Keratinocyte (primary cell): ENCODE data around the gene CGNL1. TPM values are rescaled to one million over a fixed set of nuclear protein-coding genes. Genes with fewer than 3 reads are reported as not detected.

ENCODE experiments used
- DNase-seq: peaks from one replicate; pipeline ENCODE4 v3.0.0-alpha.2; 2011; ENCODE audit warnings: low read depth, missing footprints, low spot score
- FAIRE-seq: peaks from 2 replicates; lab custom pipeline; 2011; peaks lifted over from hg19 to GRCh38; lab: Jason Lieb, UNC
- H2AFZ ChIP-seq: 2 replicates; pipeline ENCODE4 v1.6.0; 2012; ENCODE audit warnings: low read length, control low read depth, inconsistent platforms; ENCODE audit not compliant: control insufficient read depth
- H3K27ac ChIP-seq: 2 replicates; pipeline ENCODE4 v1.5.1; 2011; ENCODE audit warnings: low read length; ENCODE audit not compliant: control insufficient read depth, insufficient read depth
- H3K27me3 ChIP-seq: 3 replicates; pipeline ENCODE4 v1.6.0; 2011; ENCODE audit warnings: low read length; ENCODE audit not compliant: control insufficient read depth, insufficient read depth; ENCODE audit errors: extremely low read depth
- H3K36me3 ChIP-seq, 2 experiments: 2 replicates in 1 of 2; 3 replicates in 1 of 2; pipeline ENCODE4 v1.5.1; 2011; ENCODE audit warnings: low read length in 2 of 2, mild to moderate bottlenecking in 1 of 2; ENCODE audit not compliant: control insufficient read depth in 2 of 2, insufficient read depth in 2 of 2; ENCODE audit errors: extremely low read depth in 1 of 2
- H3K4me1 ChIP-seq: 3 replicates; pipeline ENCODE4 v1.5.1; 2011; ENCODE audit warnings: low read length; ENCODE audit not compliant: control insufficient read depth, insufficient read depth; ENCODE audit errors: extremely low read depth
- H3K4me2 ChIP-seq: 3 replicates; pipeline ENCODE4 v1.6.0; 2011; ENCODE audit warnings: low read depth, low read length; ENCODE audit not compliant: control insufficient read depth, insufficient read depth; ENCODE audit errors: extremely low read depth
- H3K4me3 ChIP-seq, 3 experiments: fragments of 200-600 bp in 1 of 3; sonication (generic) in 1 of 3; 2 replicates in 2 of 3; 3 replicates in 1 of 3; pipeline ENCODE4 v1.5.1; 2011 to 2016; ENCODE audit warnings: low read length in 3 of 3, mild to moderate bottlenecking in 3 of 3, control low read depth in 2 of 3, inconsistent platforms in 1 of 3, low read depth in 1 of 3, mixed read lengths in 1 of 3, mixed run types in 1 of 3, moderate library complexity in 1 of 3; ENCODE audit not compliant: control insufficient read depth in 2 of 3, insufficient read depth in 2 of 3; ENCODE audit errors: extremely low read depth in 1 of 3
- H3K79me2 ChIP-seq: 2 replicates; pipeline ENCODE4 v1.6.0; 2012; ENCODE audit warnings: low read length; ENCODE audit not compliant: control insufficient read depth, insufficient read depth
- H3K9ac ChIP-seq: 3 replicates; pipeline ENCODE4 v1.6.0; 2011; ENCODE audit warnings: low read length; ENCODE audit not compliant: control insufficient read depth, insufficient read depth; ENCODE audit errors: extremely low read depth
- H3K9me1 ChIP-seq: 3 replicates; pipeline ENCODE4 v1.6.0; 2011; ENCODE audit warnings: low read length; ENCODE audit not compliant: control insufficient read depth, insufficient read depth; ENCODE audit errors: extremely low read depth
- H3K9me3 ChIP-seq: 2 replicates; pipeline ENCODE4 v1.5.1; 2012; ENCODE audit warnings: low read depth, low read length; ENCODE audit not compliant: control insufficient read depth
- H4K20me1 ChIP-seq: 3 replicates; pipeline ENCODE4 v1.6.0; 2011; ENCODE audit warnings: low read length; ENCODE audit not compliant: control insufficient read depth, insufficient read depth; ENCODE audit errors: extremely low read depth
- EZH2 ChIP-seq: IDR thresholded peaks from one replicate; pipeline ENCODE4 v1.6.1; 2012; ENCODE audit warnings: inconsistent platforms, mild to moderate bottlenecking, low read length, moderate library complexity
- dilution Hi-C: fragments of 300-500 bp; cut with MboI; formaldehyde crosslinking; loops from one replicate; pipeline ENCODE4 v1.7.0; 2020; ENCODE audit warnings: low sequenced_read_pairs; ENCODE audit not compliant: extremely low pct_ligation_motif_present
- polyA plus RNA-seq, 5 experiments: library from polyadenylated mRNA; depleted of rRNA in 3 of 5; stranded (reverse) in 3 of 5; stranded (forward) in 1 of 5; unstranded in 1 of 5; fragments of >200 nt; gene quantifications; 1 replicate in 1 of 5; 2 replicates in 3 of 5; 3 replicates in 1 of 5; pipeline versions ENCODE4 v1.2.1 to v1.2.3, GENCODE V29; 2011 to 2012; ENCODE audit warnings: missing spikeins in 2 of 5, low read depth in 1 of 5, low replicate concordance in 1 of 5
- TF ChIP-seq, protein P1 (sequence below), 3 experiments: IDR thresholded peaks in 1 of 3; conservative IDR thresholded peaks in 1 of 3; optimal IDR thresholded peaks in 1 of 3; 2 replicates in 2 of 3; 3 replicates in 1 of 3; pipeline versions ENCODE3 to v1.5.1; 2011; ENCODE audit warnings: low read length in 3 of 3, mild to moderate bottlenecking in 3 of 3, moderate library complexity in 2 of 3, control low read depth in 1 of 3, inconsistent platforms in 1 of 3; ENCODE audit not compliant: insufficient read depth in 2 of 3; ENCODE audit errors: extremely low read depth in 1 of 3

Gene CGNL1
- polyA plus RNA-seq, 1 donor (not counting 4 experiments of a cell fraction or from before 2014, with no cell fraction given): 0.05 TPM

DNA sequence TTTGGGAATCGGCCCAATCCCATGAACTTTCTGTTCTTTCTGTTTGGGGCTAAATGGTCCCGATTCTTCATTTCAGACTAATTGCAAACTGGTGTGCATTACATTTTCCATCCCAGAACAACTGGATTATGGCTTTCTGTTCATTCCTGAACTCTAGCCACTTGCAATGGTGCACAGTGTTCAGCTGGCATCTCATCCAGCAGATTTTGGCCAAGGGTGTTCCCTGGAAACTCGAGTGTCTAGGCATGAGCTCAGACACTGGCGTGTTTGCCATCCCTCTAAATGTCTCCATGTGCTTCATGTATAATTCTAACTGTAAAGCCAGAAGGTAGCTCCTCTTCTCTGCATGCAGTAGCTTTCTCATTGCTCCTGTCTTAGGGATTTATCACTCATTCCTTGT, 118.3 kb downstream of the CGNL1 start:
- no peak overlapping the region for H2AFZ ChIP-seq
- H3K9me3 ChIP-seq: no peaks in the 10 kb centered on the region
- TF ChIP-seq EZH2: no peak
- TF ChIP-seq, protein P1, sequence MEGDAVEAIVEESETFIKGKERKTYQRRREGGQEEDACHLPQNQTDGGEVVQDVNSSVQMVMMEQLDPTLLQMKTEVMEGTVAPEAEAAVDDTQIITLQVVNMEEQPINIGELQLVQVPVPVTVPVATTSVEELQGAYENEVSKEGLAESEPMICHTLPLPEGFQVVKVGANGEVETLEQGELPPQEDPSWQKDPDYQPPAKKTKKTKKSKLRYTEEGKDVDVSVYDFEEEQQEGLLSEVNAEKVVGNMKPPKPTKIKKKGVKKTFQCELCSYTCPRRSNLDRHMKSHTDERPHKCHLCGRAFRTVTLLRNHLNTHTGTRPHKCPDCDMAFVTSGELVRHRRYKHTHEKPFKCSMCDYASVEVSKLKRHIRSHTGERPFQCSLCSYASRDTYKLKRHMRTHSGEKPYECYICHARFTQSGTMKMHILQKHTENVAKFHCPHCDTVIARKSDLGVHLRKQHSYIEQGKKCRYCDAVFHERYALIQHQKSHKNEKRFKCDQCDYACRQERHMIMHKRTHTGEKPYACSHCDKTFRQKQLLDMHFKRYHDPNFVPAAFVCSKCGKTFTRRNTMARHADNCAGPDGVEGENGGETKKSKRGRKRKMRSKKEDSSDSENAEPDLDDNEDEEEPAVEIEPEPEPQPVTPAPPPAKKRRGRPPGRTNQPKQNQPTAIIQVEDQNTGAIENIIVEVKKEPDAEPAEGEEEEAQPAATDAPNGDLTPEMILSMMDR (optimal IDR thresholded peaks at IDR 0.05 in 1 of 3, IDR thresholded peaks at IDR 0.05 in 1 of 3, conservative IDR thresholded peaks at IDR 0.05 in 1 of 3; ENCODE audit: extremely low read depth in 1 of 3, insufficient read depth in 2 of 3, low read length in 3 of 3): no peak
- H3K4me2 ChIP-seq: no peak overlapping the region
- no peaks in the 10 kb centered on the region for H3K4me1 ChIP-seq
- DNase-seq (no peak), FAIRE-seq (no peak)
- no peak overlapping the region for H3K27ac ChIP-seq
- H3K79me2 ChIP-seq: no peaks in the 10 kb centered on the region
- dilution Hi-C loops: no loop called here
- H3K27me3 ChIP-seq: no peaks in the 10 kb centered on the region
- H3K36me3 ChIP-seq: no peaks in the 10 kb centered on the region
- H3K9me1 ChIP-seq: no peaks in the 10 kb centered on the region
- no peak overlapping the region for H3K4me3 ChIP-seq
- no peak overlapping the region for H3K9ac ChIP-seq
- H4K20me1 ChIP-seq: no peaks in the 10 kb centered on the region

DNA sequence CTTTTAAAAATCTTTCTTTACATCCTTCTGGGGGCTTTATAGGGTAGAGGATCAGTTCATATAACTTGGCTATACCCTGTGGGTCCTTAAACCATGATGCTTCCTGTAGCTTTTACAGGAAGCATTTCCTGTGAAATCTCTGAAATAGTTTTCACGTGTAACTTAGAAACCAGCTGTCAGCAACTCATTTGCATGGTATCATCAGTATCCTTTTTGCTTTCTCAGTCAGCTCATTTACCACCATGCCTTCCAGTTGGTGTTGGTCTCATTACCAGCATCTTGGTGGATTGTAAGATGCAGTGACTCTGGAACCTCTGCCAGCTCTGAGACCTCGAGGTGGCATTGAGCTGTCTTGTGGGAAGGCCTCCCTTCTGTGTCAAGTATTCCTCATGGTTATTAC, 118.7 kb downstream of the CGNL1 start:
- no peak overlapping the region for H3K9ac ChIP-seq
- H3K9me1 ChIP-seq: no peaks in the 10 kb centered on the region
- H3K4me3 ChIP-seq: no peak overlapping the region
- H3K79me2 ChIP-seq: no peaks in the 10 kb centered on the region
- H3K36me3 ChIP-seq: no peaks in the 10 kb centered on the region
- H2AFZ ChIP-seq: no peak overlapping the region
- no peaks in the 10 kb centered on the region for H3K4me1 ChIP-seq
- no peak overlapping the region for H3K4me2 ChIP-seq
- dilution Hi-C loops: no loop called here
- H4K20me1 ChIP-seq: no peaks in the 10 kb centered on the region
- H3K27me3 ChIP-seq: no peaks in the 10 kb centered on the region
- no peaks in the 10 kb centered on the region for H3K9me3 ChIP-seq
- no peak overlapping the region for H3K27ac ChIP-seq
- no peak for TF ChIP-seq EZH2
- TF ChIP-seq, protein P1 (optimal IDR thresholded peaks at IDR 0.05 in 1 of 3, IDR thresholded peaks at IDR 0.05 in 1 of 3, conservative IDR thresholded peaks at IDR 0.05 in 1 of 3; ENCODE audit: extremely low read depth in 1 of 3, insufficient read depth in 2 of 3, low read length in 3 of 3): no peak
- FAIRE-seq: no peak
- DNase-seq: no peak
